GM21390 (cell line): ENCODE measurements around the gene CCDC7.
"Not testable (repeated sequence)": the region's sequence is repeated elsewhere in the genome, so short reads cannot be mapped to it uniquely, and the experiment has no call there.

Experiments
- ATAC-seq: cut with Tn5 transposase; IDR thresholded peaks from one replicate; pipeline ENCODE4 v1.9.1; 2021; ENCODE audit not compliant: unreplicated experiment

The CCDC7 gene

GRCh38 chr10:32548208-32548607 is 102.3 kb downstream of the CCDC7 start:
- no peak for ATAC-seq

GRCh38 chr10:32556783-32557395 is 110.9 kb downstream of the CCDC7 start:
- ATAC-seq, result no peak

- not testable (repeated sequence) for ATAC-seq
Measured at GRCh38 chr10:32562695-32563094, 116.8 kb downstream of the CCDC7 start.

GRCh38 chr10:32577448-32577847 is 131.5 kb downstream of the CCDC7 start:
- no peak for ATAC-seq

GRCh38 chr10:32582946-32583345 is 137.0 kb downstream of the CCDC7 start:
- ATAC-seq, result no peak

GRCh38 chr10:32598022-32598421 is 152.1 kb downstream of the CCDC7 start:
- not testable (repeated sequence) for ATAC-seq

GRCh38 chr10:32600317-32600716 is 154.4 kb downstream of the CCDC7 start:
- no peak for ATAC-seq

GRCh38 chr10:32601562-32601961 is 155.6 kb downstream of the CCDC7 start:
- ATAC-seq, result not testable (repeated sequence)

- no peak for ATAC-seq
Measured at GRCh38 chr10:32605787-32606186, 159.8 kb downstream of the CCDC7 start.

GRCh38 chr10:32610543-32610942 is 164.6 kb downstream of the CCDC7 start:
- ATAC-seq, result not testable (repeated sequence)

- no peak for ATAC-seq
Measured at GRCh38 chr10:32616438-32616837, 170.5 kb downstream of the CCDC7 start.

GRCh38 chr10:32618482-32618881 is 172.5 kb downstream of the CCDC7 start:
- ATAC-seq, result no peak

GRCh38 chr10:32621969-32622368 is 176.0 kb downstream of the CCDC7 start:
- ATAC-seq, result no peak

GRCh38 chr10:32622409-32622808 is 176.5 kb downstream of the CCDC7 start:
- no peak for ATAC-seq

GRCh38 chr10:32627183-32627582 is 181.2 kb downstream of the CCDC7 start:
- no peak for ATAC-seq

- ATAC-seq, result no peak
Measured at GRCh38 chr10:32629910-32630309, 184.0 kb downstream of the CCDC7 start.

GRCh38 chr10:32646535-32646934 is 200.6 kb downstream of the CCDC7 start:
- ATAC-seq, result no peak

- ATAC-seq, result no peak
Measured at GRCh38 chr10:32650246-32650655, 204.3 kb downstream of the CCDC7 start.

GRCh38 chr10:32657430-32657829 is 211.5 kb downstream of the CCDC7 start:
- ATAC-seq, result not testable (repeated sequence)

- no peak for ATAC-seq
Measured at GRCh38 chr10:32661346-32661745, 215.4 kb downstream of the CCDC7 start.

- ATAC-seq, result no peak
Measured at GRCh38 chr10:32680803-32681557, 235.0 kb downstream of the CCDC7 start.

GRCh38 chr10:32684291-32684690 is 238.4 kb downstream of the CCDC7 start:
- no peak for ATAC-seq

- ATAC-seq, result no peak
Measured at GRCh38 chr10:32687116-32687515, 241.2 kb downstream of the CCDC7 start.
